DOHH2 (cell line): ENCODE results near the gene CD109.

ENCODE experiments used
- EZH2phosphoT487 ChIP-seq: fragments of 200-600 bp; sonication (generic); IDR thresholded peaks from 2 replicates; pipeline ENCODE4 v1.6.1; 2017; ENCODE audit warnings: borderline replicate concordance, mild to moderate bottlenecking, antibody characterized with exemption, low read length, moderate library complexity, mixed read lengths
- TF ChIP-seq, protein P1 (sequence below): fragments of 200-600 bp; sonication (generic); IDR thresholded peaks from one replicate; pipeline ENCODE4 v1.5.1; 2014; ENCODE audit warnings: antibody characterized with exemption, mild to moderate bottlenecking, low read depth, low read length; ENCODE audit not compliant: poor library complexity, severe bottlenecking

DNA sequence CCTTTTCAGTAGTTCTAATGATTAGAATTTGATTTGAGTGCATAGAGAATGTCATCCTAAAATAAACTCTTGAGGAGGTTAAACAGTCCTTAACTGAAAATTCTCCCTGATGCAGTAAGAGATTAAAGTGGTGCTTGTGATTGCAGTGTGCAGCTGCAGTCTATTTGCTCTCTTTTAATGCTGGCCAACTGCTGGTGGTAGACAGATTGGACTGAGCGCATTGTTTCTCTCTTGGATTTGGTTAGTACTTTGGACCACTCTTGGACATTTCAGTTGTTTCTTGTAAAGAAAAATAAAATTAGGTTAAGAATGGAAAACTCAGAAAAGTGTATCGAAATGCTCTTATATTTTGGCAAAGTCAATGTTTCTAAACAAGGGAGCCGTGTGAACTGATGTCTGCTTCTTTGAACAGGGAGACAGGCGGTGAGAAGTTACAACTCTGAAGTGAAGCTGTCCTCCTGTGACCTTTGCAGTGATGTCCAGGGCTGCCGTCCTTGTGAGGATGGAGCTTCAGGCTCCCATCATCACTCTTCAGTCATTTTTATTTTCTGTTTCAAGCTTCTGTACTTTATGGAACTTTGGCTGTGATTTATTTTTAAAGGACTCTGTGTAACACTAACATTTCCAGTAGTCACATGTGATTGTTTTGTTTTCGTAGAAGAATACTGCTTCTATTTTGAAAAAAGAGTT lies 127.2 kb downstream of the CD109 start:
- TF ChIP-seq, protein P1, sequence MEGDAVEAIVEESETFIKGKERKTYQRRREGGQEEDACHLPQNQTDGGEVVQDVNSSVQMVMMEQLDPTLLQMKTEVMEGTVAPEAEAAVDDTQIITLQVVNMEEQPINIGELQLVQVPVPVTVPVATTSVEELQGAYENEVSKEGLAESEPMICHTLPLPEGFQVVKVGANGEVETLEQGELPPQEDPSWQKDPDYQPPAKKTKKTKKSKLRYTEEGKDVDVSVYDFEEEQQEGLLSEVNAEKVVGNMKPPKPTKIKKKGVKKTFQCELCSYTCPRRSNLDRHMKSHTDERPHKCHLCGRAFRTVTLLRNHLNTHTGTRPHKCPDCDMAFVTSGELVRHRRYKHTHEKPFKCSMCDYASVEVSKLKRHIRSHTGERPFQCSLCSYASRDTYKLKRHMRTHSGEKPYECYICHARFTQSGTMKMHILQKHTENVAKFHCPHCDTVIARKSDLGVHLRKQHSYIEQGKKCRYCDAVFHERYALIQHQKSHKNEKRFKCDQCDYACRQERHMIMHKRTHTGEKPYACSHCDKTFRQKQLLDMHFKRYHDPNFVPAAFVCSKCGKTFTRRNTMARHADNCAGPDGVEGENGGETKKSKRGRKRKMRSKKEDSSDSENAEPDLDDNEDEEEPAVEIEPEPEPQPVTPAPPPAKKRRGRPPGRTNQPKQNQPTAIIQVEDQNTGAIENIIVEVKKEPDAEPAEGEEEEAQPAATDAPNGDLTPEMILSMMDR: no peak
- no peak for TF ChIP-seq EZH2phosphoT487
